ENCODE results near the gene PRKCA.

DNA sequence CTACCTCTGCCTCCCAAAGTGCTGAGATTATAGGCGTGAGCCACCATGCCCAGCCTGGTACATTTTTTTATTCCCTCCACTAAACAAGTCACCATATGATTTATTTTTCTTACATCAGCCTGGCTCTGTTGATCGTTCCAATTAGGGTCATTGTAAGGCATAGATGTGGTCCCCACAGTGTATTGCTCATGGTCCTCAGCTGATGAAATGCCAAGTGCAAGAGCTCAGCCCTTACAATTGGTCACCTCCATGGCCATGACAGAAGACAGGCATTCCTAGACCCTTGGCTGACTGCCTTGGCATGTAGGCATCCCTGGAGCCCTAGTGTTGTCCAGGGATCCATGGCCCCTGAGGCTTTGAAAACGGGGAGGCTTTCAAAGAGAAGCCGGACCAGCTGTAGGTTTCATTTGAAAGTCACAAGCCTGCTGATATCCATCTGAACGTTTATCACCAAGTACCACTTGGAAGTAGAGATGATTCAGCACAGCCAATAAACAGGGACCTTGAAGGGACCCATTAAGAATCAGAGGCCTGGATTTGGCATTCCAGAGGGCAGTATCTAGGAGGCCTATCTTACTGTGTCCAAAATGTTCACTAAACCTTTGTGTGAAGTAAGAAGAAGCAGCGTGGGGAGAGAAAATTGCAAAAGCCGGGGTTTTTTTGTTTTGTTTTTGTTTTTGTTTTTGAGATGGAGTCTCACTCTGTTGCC, 20.6 kb upstream of the PRKCA start:
- TF ChIP-seq, protein P1, sequence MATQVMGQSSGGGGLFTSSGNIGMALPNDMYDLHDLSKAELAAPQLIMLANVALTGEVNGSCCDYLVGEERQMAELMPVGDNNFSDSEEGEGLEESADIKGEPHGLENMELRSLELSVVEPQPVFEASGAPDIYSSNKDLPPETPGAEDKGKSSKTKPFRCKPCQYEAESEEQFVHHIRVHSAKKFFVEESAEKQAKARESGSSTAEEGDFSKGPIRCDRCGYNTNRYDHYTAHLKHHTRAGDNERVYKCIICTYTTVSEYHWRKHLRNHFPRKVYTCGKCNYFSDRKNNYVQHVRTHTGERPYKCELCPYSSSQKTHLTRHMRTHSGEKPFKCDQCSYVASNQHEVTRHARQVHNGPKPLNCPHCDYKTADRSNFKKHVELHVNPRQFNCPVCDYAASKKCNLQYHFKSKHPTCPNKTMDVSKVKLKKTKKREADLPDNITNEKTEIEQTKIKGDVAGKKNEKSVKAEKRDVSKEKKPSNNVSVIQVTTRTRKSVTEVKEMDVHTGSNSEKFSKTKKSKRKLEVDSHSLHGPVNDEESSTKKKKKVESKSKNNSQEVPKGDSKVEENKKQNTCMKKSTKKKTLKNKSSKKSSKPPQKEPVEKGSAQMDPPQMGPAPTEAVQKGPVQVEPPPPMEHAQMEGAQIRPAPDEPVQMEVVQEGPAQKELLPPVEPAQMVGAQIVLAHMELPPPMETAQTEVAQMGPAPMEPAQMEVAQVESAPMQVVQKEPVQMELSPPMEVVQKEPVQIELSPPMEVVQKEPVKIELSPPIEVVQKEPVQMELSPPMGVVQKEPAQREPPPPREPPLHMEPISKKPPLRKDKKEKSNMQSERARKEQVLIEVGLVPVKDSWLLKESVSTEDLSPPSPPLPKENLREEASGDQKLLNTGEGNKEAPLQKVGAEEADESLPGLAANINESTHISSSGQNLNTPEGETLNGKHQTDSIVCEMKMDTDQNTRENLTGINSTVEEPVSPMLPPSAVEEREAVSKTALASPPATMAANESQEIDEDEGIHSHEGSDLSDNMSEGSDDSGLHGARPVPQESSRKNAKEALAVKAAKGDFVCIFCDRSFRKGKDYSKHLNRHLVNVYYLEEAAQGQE (IDR thresholded peaks at IDR 0.05; ENCODE audit: low read depth, low read length): no peak
- TF ChIP-seq BRCA1 (IDR thresholded peaks at IDR 0.05; ENCODE audit: low read depth, low read length): no peak
- no peak for TF ChIP-seq TAF1 (IDR thresholded peaks at IDR 0.05; ENCODE audit: borderline replicate concordance, low read depth, low read length)
- TF ChIP-seq ZNF274 (IDR thresholded peaks at IDR 0.05; ENCODE audit: insufficient read depth, insufficient read length): no peak
- no peak for TF ChIP-seq TARDBP (IDR thresholded peaks at IDR 0.05; ENCODE audit: borderline replicate concordance)
- no peak for TF ChIP-seq RAD21 (IDR thresholded peaks at IDR 0.05; ENCODE audit: insufficient read depth, low read depth, low read length)
- TF ChIP-seq SIN3A (IDR thresholded peaks at IDR 0.05; ENCODE audit: low read depth, low read length): no peak
- TF ChIP-seq RCOR1 (conservative IDR thresholded peaks at IDR 0.05; ENCODE audit: low read depth, low read length): no peak
- TF ChIP-seq, protein P2, sequence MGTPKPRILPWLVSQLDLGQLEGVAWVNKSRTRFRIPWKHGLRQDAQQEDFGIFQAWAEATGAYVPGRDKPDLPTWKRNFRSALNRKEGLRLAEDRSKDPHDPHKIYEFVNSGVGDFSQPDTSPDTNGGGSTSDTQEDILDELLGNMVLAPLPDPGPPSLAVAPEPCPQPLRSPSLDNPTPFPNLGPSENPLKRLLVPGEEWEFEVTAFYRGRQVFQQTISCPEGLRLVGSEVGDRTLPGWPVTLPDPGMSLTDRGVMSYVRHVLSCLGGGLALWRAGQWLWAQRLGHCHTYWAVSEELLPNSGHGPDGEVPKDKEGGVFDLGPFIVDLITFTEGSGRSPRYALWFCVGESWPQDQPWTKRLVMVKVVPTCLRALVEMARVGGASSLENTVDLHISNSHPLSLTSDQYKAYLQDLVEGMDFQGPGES (IDR thresholded peaks at IDR 0.05): no peak
- TF ChIP-seq, protein P3, sequence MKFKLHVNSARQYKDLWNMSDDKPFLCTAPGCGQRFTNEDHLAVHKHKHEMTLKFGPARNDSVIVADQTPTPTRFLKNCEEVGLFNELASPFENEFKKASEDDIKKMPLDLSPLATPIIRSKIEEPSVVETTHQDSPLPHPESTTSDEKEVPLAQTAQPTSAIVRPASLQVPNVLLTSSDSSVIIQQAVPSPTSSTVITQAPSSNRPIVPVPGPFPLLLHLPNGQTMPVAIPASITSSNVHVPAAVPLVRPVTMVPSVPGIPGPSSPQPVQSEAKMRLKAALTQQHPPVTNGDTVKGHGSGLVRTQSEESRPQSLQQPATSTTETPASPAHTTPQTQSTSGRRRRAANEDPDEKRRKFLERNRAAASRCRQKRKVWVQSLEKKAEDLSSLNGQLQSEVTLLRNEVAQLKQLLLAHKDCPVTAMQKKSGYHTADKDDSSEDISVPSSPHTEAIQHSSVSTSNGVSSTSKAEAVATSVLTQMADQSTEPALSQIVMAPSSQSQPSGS (IDR thresholded peaks at IDR 0.05; ENCODE audit: low read length): no peak
- TF ChIP-seq EGR1 (IDR thresholded peaks at IDR 0.05; ENCODE audit: borderline replicate concordance in 1 of 2, low read depth in 2 of 2, low read length in 2 of 2): no peak
- no peak for TF ChIP-seq RFX5 (IDR thresholded peaks at IDR 0.05; ENCODE audit: low read depth, low read length)
- TF ChIP-seq, protein P4, sequence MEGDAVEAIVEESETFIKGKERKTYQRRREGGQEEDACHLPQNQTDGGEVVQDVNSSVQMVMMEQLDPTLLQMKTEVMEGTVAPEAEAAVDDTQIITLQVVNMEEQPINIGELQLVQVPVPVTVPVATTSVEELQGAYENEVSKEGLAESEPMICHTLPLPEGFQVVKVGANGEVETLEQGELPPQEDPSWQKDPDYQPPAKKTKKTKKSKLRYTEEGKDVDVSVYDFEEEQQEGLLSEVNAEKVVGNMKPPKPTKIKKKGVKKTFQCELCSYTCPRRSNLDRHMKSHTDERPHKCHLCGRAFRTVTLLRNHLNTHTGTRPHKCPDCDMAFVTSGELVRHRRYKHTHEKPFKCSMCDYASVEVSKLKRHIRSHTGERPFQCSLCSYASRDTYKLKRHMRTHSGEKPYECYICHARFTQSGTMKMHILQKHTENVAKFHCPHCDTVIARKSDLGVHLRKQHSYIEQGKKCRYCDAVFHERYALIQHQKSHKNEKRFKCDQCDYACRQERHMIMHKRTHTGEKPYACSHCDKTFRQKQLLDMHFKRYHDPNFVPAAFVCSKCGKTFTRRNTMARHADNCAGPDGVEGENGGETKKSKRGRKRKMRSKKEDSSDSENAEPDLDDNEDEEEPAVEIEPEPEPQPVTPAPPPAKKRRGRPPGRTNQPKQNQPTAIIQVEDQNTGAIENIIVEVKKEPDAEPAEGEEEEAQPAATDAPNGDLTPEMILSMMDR (IDR thresholded peaks at IDR 0.05 in 2 of 3, conservative IDR thresholded peaks at IDR 0.05 in 1 of 3; ENCODE audit: control insufficient read depth in 2 of 3, extremely low read depth in 1 of 3, insufficient read depth in 1 of 3, low read depth in 3 of 3, low read length in 3 of 3): no peak
- TF ChIP-seq RUNX3 (IDR thresholded peaks at IDR 0.05; ENCODE audit: low read length): no peak

All from GM12878 (cell line).